Stimulated activated CD4-positive, alpha-beta T cell treated with anti-CD3 and anti-CD28 coated beads, Interleukin-15, amount 100 ng/mL, for 48 hours (primary cell): Measurements from ENCODE around the gene FGD6.
"Not testable (repeated sequence)": the region's sequence is repeated elsewhere in the genome, so short reads cannot be mapped to it uniquely, and the experiment has no call there.

ENCODE experiments used
- DNase-seq, 2 donors: peaks; one replicate each; pipeline ENCODE4 v3.0.0-alpha.2; 2020; ENCODE audit warnings: low read depth in 2 of 2

FGD6 gene

DNA sequence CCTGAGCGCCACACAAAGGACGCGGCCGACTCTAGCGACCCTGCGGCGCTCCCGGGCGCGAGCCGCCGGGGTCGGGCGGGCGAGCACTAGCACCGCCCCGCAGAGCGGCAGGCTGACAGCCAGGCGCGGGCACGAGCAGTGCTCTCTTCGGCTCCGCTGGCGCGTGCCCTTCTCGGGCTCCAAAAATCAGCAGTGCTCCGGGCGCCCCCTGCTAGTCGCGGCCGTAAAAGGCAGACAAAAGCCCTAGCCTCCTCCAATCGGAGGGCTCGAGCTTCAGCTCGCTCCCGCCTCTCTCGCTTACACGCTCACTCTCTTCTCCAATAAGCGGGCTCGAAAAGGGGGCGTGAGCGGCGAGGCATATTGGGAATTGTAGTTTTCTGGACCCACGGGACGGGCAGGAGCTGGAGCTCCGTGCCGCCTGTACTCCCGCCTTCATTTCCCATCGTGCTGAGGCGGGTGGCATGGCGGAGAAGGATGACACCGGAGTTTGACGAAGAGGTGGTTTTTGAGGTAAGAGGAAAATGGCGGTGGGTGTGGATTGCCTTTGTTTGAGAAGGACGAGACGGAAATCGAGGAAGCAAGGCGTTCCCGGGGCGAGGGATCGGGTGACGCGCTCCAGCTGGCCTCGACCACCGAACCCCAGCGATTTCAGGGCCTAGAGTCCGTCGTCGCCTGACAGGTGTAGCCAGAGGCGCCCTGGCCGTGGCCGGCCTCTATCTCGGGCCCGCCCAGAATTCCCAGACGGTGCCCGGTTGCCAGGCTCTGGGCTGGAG lies at the start of gene FGD6, which contains the start of gene VEZT:
Gene FGD6 (minus strand): TSS at position 91 of the 773 bp plus-strand sequence. CDS start 227 bp downstream, outside the sequence.
Gene VEZT (plus strand): TSS at position 431 of the 773 bp plus-strand sequence. CDS start 44 bp downstream, at position 475.
- peak; percentile 94 to 96 for DNase-seq

DNA sequence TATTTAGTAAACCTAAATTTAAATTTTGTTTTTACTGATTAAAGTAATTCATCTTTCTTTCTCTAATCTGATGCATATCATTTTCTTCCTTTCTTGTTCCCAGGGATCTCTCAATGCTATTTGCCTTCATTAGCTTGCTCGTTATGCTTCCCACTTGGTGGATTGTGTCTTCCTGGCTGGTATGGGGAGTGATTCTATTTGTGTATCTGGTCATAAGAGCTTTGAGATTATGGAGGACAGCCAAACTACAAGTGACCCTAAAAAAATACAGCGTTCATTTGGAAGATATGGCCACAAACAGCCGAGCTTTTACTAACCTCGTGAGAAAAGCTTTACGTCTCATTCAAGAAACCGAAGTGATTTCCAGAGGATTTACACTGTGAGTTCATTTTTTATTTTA lies 49.0 kb upstream of the FGD6 start:
- no peak for DNase-seq

DNA sequence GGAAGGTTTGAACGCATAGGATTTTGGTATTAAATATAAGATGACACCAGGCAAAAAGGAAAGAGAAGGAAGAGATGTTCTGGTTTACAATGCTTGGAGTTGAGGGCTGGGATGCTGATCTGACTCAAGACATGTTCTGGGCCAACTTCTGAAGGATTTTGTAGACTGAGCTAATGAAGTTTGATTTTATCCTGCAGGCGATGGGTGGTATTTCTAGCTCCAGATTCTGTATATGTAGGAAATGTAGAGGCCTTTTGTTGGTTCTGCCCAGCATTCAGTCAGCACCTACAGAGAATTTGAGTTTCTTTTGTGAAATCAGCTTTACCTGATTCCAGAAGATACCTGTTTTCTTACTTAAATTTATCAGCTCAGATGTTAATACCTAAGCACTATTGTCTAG lies 48.5 kb upstream of the FGD6 start:
- no peak for DNase-seq

DNA sequence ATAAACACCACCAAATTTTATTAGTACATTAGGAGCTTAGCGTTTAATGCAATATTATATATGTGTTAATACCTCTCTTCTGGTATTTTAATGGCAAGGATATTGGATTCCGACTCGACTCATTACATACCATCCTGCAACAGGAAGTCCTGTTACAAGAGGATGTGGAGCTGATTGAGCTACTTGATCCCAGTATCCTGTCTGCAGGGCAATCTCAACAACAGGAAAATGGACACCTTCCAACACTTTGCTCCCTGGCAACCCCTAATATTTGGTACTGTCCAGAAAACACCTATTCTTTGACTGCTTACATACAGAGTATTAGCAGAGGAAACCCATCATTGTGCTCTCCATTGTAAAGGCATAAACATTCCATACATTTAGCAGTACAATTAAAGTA lies 45.5 kb upstream of the FGD6 start:
- DNase-seq: no peak

DNA sequence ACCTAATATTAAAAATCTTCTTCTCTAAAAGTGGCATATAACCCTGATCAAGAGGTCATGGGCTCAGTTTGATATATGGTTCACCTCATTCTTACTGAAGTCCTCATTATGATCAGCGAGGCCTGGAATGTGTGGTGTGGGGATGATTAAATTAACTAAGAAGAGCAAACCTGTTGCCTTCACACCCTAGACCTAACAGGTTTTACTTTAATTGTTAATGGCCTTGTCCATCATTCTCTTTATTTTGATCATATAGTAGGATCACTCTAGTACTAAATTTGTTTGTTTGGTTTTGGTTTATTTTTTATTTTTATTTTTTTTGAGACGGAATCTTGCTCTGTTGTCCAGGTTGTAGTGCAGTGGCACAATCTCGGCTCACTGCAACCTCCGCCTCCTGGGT lies 43.8 kb upstream of the FGD6 start:
- no peak for DNase-seq

DNA sequence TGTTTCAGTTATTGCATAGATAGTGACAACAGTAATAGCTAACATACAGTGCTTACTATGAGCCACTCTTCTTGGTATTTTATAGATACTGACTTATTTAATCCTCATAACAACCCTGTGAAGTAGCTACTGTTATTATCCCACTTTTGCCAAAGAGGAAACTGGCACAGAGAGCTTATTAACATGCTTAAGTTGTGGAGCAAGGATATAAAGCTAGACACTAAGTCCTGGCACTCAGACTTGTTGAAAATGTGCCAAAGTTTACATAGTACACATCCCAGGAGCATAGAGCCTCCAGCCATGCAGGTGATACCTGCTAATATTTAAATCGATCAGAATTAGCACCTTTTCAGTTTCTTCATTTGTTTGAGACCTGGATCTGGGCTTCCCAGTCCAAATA lies 42.1 kb upstream of the FGD6 start:
- DNase-seq: no peak

DNA sequence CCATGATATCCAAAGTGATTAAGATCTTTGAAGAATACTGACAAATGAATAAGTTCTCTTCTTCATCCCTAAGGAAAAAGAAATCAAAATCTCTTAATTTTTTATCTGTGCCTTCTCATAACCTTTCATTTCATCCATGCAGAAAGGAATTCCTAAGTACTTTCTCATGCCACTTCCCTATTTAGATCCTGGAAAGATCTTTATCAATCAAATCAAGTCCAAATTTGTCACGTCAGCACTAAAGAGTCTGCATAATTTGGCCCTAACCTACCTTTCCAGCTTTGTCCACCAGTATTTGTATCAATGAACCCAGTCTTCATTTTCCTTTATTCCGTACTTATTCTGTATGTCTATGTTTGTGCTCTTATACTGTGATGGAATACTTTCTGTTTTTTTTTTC lies 41.5 kb upstream of the FGD6 start:
- no peak for DNase-seq

DNA sequence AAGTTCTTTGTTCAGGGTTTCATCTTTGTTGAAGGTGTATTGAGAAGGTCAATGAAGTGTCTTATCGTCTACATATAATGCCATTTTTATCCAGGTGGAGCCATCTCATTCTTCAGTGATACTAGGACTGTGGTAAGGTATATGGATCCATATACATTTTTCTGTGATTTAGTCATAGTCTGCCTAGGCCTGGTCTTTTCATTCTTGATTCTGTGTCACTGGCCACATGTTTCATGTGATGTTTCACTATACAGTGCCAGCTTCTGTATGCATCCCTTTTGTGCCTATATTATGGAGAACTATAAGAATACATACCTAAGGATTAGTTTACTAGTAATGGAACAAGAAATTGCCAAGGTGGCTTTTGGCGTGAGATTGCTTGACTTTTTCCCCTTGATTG lies 40.9 kb upstream of the FGD6 start:
- no peak for DNase-seq

DNA sequence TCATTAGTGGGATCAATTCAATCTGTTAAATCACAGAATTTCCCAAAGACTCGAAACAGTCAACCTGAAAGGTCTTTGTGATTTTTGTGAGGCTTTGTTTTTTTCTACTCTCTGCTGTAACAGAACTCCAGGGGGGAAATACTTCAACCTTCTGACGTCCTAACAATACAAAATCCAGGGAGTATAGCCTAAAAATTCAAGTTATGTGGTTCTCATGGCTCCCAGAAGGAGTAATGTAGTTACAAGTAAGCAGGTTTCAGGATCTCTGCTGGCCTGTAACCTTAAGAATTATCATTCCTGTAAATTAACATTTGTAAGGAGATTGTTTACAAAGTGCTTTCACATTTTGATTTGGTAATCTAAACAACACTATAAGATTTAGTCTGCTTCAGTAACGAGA lies 40.3 kb upstream of the FGD6 start:
- DNase-seq: no peak

DNA sequence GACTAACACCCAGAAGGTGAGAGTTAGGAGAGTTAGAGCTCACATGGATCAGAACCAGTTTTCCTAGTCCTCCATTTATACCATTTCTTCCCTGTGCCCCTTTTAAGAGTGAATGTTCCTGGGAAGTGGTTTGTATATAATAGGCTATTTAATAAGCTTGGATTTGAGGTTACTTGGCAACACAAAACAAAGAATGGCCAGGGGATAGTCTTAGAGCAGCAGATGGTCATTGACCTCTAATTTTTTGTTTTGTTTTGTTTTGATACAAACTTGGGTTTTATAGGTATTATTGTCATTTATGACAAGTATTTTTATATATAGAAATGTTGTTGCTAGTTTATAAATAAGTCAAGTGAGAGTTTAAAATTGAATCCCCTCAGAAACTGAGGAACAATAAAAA lies 36.1 kb upstream of the FGD6 start:
- no peak for DNase-seq

DNA sequence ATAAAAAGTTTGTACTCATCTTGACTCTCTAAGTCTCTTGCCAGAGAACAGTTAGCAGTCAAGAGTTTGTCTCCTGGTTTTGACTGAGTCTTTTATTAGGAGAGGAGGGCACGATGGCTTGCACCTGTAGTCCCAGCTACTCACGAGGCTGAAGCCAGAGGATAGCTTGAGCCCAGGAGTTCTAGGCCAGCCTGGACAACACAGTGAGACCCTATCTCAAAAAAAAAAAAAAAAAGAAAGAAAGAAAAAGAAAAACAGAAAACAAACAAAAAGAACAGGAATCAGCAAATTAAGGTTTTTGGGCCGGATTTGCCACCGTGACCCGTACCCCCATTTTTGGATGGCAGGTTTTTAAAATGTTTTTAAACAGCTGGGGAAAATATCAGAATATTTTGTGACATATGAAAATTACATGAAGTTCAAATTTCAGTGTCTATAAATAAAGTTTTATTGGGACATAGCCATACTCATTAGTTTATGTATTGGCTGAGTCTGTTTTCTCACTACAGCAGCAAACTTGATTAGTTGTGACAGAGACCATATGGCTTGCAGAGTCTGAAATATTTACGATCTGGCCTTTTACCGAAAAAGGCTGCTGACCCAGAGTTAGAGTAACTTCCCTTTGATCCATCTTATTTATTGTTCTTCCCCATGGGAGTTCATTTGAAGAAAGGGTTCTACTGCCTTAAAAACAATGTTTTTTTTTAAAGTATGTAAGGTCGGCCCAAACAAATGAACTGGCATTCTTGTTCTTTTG lies 31.5 kb upstream of the FGD6 start:
- DNase-seq: no peak

DNA sequence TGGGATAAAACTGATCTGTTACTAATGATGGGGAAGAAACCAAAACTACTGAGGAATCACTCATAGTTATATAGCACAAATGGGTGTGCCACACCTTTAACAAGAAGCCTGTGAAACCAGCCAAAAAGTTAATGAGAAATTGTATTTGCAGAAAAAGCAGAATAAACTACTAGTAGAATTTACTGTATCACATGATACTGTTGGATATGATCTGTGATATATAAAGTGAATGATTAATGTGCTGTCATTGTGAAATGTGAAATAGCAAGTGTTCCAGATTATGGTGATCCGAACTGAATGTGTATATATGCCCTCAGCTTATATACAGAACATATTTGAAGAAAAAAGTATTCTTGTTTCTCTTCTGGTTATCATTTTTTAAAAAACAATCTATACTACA lies 30.8 kb upstream of the FGD6 start:
- no peak for DNase-seq

DNA sequence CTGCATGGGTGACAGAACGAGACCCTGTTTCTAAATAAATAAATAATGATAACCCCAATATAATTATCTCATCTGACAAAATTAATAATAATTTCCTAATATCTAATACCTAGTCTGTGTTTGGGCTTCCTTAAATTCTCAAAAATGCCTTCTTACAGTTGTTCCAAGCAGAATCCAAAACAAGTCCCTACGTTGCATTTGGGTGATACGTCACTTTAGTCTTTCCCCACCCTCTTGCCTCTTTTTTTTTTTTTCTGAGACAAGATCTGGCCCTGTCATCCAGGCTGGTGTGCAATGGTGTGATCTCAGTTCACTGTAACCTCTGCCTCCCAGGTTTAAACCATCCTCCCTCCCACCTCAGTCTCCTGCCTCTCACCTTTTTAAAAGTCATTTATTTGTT lies 27.1 kb upstream of the FGD6 start:
- DNase-seq: no peak

DNA sequence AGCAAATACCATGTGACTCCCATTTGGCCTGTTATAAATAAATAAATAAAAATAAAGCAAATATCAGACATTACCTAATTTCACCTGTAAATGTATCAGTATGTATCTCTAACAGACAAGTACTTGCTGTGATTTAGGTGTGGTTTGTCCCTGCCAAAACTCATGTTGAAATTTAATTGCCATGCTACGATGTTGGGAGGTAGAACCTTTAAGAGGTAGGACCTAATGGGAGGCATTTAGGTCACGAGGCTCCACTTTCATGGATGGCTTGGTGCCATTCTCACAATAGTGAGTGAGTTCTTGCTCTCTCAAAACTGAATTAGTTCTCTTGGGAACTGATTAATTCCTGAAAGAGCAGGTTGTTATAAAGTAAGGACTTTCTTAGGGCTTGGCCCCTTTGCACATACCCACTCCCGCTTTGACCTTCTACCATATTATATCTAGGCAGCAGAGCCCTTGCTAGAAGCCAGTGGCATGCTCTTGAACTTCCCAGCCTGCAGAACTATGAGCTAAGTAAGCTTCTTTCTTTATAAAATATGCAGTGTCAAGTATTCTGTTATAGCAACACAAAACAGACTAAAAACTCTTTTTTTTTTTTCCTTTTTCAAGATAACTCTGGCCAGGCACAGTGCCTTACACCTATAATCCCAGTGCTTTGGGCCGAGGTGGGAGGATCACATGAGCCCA lies 26.4 kb upstream of the FGD6 start:
- no peak for DNase-seq

DNA sequence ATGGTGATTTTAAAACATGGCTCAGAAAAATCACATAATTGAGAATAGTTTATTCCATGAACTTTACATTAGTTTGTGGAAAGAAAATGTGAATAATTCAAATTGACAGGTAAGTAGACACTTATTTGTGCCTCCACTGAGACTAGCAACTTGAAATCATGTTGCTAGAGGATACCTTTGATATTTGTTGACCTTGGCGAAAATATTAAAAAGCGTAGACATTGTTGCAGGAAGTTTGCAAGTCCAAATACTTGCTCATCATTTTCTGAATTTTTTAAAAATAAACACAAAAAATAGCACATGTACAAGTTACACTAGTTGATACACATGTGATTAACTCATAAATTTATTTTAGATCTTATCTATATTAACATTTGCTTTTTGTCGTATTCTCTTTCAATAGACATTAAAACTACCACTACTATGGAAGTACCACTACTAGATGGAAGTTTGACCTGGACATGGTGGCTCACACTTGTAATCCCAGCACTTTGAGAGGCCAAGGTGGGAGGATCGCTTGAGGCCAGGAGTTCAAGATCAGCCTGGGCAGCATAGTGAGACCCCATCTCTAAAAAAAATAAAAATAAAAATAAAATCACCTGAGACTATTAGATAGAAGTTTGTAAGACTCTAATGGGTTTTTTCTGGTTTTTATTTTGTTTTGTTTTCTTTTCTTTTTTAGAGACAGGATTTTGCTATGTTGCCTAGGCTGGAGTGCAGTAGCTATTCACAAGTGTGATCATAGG lies 24.7 kb upstream of the FGD6 start:
- no peak for DNase-seq

DNA sequence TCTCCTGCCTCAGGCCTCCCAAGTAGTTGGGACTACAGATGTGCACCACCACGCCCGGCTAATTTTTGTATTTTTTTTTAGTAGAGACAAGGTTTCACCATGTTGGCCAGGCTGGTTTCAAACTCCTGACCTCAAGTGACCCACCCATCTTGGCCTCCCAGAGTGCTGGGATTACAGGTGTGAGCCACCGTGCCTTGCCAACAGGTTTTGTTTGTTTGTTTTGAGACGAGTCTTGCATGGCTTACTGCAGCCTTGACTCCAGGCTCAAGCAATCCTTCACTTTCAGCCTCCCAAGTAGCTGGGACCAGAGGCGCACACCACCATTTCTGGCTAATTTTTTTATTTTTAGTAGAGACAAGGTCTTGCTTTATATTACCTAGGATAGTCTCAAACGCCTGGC lies 23.9 kb upstream of the FGD6 start:
- not testable (repeated sequence) for DNase-seq

DNA sequence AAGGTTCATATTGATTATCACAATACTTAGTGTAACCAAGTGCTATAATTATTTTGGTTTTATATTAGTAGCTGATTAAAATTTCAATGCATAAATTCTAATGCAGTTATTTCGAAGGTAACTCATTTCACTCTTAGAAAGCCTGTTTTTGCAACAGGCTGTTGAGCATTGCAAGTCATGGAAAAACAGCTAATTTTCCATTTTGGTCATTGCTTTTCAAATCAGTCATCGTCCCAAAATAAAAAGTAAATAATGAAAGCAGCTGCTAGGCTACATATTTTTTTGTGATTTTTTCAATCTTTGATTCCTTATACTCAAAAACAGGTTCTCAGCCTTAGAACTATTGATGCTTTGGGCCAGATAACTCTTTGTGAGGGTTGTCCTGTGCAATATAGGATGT lies 23.3 kb upstream of the FGD6 start:
- no peak for DNase-seq

DNA sequence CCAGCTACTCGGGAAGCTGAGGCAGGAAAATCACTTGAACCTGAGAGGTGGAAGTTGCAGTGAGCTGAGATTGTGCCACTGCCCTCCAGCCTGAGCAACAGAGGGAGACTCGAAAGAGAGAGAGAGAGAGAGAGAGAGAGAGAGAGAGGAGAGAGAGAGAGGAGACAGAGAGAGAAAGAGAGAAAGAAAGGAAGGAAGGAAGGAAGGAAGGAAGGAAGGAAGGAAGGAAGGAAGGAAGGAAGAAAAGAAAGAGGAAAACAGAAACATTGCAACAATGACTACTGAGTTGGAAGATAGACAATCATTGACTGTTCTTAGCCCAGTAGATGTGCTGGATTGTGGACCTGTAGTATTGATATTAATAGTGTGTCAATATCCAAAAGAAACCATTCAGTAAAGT lies 22.6 kb upstream of the FGD6 start:
- DNase-seq: not testable (repeated sequence)

DNA sequence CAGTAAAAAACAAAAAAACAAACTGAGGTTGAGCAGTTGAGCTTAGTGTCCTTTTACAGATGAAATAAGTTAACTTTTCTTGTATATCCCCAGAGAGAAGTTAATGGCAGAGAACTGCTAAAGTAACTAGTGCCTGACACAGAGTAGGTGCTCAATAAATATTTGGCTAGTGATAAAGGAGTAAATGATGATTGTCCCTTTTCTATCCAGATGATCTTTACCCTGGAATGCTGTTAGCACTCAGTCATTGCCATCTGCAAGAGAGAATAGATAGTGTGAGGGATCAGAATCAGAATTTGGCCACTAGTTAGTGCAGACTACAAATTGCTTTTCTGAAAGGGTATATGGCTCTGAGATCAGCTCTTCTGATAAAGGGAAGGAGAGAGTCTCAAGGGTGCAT lies 21.9 kb upstream of the FGD6 start:
- DNase-seq: no peak

DNA sequence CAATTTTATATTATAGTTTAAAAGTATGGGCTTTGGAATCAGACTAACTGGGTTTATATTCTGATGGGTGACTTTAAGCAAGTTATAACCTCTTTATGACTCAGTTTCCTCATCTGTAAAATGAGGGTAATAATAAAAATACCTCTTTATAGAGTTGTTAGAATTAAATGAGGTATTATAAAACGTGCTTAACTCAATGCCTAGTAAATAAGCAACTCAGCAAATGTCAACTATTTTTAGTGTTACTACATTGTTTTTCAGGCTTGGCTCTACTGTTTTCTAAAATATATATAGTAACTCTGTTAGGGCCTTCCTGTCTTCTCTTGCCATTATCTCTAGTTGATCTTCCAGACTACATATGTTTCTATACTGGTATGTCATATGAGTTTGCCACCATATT lies 20.9 kb upstream of the FGD6 start:
- DNase-seq: no peak

DNA sequence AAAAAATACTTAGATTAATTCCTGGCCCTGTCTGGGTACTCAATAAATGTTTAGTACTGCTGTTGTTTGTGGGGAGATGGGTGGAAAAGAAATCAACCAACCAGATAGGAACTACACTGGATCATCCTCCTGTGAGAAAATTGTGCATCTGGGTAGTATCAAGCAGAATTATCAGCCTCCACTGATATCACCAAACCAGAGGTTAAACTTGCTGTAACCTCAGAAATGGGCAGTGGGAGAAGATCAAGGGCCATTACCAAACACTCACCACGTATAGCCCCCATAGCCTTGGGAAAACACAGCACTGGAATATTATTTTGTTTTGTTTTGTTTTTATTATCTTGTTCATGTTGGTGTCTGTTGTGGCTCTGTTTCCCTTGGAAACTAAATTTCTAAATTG lies 20.0 kb upstream of the FGD6 start:
- DNase-seq: no peak

DNA sequence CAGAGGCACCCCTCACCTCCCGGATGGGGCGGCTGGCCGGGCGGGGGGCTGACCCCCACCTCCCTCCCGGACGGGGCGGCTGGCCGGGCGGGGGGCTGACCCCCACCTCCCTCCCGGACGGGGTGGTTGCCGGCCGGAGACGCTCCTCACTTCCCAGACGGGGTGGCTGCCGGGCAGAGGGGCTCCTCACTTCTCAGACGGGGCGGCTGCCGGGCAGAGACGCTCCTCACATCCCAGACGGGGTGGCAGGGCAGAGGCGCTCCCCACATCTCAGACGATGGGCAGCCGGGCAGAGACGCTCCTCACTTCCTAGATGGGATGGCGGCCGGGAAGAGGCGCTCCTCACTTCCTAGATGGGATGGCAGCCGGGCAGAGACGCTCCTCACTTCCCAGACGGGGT lies 18.4 kb upstream of the FGD6 start:
- not testable (repeated sequence) for DNase-seq
